NCI-H2029 treated with DMSO at 0.1 percent for 48 hours (cell line): ENCODE measurements around the gene HMGB4.

Experiments used
- DNase-seq: peaks from one replicate; lab custom pipeline; 2025; lab: John Stamatoyannopoulos, UW

The HMGB4 gene

GRCh38 chr1:33848205-33848937 is 15.5 kb upstream of the HMGB4 start:
- DNase-seq, result no peak

DNA sequence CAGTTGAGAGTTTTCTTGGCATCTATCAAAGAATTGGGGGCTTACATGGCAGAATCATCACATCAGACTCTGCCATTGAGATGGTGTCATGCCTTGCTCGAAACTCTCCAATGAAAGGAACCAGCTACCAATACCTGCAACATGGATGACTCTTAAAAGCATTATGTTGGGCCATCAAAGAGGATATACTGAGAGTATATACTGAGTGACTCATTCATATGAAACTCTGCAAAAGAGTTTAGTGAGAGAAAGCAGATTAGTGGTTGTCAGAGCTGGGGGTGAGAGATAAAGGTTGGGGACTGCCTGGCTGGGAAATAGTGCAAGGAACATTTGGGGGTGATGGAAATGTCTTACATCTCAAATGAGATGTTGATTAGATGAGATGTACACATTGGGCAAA is 14.7 kb upstream of the HMGB4 start:
- no peak for DNase-seq

DNA sequence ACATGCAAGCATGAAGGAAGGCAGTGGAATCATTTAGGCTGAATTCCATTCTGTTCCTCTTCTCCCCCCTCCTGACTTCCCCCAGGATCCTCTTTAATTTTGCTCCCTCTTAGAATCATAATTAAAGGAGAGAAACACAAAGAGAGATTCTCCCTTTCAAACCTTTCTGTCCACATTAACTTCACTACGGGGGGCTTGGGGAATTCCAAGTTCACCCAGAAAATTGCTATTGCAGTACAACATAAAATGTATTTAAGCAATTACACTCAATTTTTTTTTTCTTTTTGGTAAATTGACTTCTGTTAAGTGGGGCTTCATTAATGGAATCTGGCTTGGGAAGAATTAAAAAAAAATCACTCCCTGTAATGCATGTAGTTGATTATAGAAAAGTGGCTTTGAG is 13.4 kb upstream of the HMGB4 start:
- DNase-seq, result no peak

- no peak for DNase-seq
These were observed 11.2 kb upstream of the HMGB4 start for GRCh38 chr1:33852711-33853110.

DNA sequence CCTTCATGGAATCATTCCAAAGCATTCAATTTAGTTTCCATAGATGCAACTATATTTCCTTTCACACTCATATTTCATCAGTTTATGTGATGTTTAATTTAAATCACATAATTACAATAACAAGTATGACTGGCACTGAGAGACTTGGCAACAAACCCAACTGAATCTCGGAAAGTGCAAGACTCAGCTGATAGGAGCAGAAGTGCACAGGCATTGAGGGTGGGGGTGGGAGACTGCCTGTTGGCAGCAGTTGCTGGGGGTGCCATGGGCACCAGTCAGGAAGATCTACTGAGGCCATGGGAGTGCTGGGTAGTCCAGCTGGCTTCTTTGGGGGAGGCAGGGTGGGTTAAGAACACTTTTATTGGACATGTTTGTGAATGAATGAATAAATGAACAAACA is 10.4 kb upstream of the HMGB4 start:
- DNase-seq, result no peak

DNA sequence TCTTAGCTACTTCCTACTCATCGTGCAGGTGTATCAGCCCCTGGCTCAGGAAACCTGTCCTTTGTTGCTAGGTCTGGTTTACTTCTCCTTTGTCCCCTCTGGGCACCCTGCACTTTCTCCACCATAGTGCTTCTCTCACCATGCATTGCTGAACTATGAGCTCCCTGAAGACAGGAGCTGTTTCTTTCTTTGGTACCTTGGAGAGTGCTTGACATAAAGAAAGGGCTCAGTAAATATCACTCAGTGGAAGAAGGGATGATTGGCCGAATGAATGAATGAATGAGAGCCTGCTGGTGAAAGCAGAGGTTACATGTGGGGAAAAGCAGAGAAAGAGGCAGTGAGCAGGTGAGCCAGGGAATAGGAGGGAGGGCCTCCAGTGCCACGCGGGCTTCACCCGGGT is 9.8 kb upstream of the HMGB4 start:
- DNase-seq, result no peak

- DNase-seq, result no peak
These were observed 3.2 kb upstream of the HMGB4 start for GRCh38 chr1:33860671-33861070.

- peak; percentile 66 for DNase-seq
These were observed 846 bp downstream of the HMGB4 start for GRCh38 chr1:33864460-33865389.

DNA sequence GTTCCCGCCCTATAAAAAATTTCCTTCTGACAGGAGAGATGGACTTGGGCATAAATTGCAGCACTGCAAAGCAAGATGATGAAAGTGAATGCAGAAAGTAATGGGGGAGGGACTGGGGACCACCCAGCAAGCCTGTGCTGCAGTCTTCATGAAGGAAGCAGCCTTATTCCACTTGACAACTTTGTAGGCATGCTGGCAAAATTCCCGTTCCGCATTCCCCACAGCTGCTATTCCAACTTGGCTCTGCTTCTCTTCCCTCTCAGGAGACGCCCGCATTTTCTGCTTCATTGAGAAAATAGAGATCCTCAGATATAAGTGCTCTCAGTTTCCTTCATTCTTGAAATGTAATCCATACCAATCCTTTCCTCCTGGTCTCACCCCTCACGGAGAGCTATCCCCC is 2.4 kb downstream of the HMGB4 start:
- no peak for DNase-seq

- no peak for DNase-seq
These were observed 3.8 kb downstream of the HMGB4 start for GRCh38 chr1:33867684-33868083.

DNA sequence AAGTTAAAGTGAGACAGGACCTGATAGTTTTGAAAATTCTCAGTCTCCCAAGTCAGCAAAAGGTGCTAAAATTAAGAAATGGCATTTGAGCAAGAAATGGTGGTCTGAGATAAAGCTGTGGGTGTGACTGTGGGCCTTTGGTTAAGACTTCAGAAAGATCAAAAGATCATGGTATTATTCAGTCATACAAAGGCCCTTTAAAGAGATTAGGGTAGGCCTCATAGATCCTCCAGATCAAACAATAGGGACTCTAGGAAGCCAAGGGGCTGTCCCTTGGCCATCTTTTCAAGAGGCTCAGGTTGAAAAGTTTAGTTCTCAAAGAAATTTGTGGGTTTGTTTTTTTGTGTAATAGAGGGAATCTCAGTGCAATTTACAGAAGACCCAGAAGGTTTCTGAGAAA is 8.4 kb downstream of the HMGB4 start:
- no peak for DNase-seq

DNA sequence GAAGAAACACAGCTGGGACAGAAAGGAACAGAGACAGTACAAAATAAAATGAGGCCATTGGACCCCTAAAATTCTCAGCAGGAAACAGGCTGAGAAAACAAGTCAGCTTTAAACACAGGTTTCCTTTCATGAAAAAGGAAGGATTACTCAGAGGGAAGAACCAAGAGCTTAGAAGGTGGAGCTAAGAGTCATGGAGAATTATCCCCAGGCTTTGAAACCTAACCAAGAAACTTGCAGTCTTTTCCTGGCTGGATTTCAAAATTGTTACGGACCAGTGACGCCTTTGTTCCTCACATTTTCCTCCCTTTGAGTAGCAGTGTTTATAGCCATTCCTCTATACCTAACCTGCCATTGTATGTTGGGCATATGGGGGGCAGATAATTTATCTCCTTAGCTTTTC is 8.8 kb downstream of the HMGB4 start:
- no peak for DNase-seq

DNA sequence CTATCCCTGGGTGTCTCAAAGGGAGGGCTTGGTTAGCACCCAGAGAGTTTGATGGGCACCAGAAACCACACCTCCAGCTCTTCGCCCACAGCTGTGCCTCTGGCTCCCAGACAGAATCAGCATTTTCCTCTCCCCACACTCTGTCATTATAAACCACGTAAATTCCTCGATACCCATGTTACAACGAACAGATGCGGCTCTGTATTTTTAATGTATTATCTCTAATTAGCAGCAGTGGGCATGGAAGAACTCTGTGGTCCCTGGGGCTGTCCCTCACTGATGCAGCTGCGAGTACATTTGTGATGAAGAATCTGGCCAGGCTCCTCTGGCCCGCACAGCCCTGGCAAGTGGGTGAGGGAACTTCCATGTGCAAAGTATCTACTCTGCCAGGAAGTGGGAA is 10.8 kb downstream of the HMGB4 start:
- no peak for DNase-seq

DNA sequence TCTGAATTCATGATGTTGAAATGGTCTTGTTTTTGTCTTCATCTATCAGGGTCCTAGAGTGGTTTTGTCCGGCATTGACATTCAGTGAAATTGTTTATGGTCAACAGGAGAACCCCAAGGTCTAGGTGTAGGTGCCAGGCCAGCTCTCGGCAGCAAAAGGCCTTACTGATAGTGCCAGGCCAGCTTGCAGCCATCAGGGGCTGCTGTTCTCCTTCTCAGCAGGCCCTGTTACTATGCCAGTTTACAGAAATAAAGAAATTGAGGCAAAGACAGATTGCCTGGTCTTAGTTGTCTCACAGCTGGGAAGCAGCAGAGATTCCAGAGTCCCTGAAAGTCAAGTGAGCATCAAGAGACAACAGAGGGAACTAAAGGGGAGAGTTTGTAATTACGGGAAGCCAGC is 12.0 kb downstream of the HMGB4 start:
- DNase-seq, result no peak

DNA sequence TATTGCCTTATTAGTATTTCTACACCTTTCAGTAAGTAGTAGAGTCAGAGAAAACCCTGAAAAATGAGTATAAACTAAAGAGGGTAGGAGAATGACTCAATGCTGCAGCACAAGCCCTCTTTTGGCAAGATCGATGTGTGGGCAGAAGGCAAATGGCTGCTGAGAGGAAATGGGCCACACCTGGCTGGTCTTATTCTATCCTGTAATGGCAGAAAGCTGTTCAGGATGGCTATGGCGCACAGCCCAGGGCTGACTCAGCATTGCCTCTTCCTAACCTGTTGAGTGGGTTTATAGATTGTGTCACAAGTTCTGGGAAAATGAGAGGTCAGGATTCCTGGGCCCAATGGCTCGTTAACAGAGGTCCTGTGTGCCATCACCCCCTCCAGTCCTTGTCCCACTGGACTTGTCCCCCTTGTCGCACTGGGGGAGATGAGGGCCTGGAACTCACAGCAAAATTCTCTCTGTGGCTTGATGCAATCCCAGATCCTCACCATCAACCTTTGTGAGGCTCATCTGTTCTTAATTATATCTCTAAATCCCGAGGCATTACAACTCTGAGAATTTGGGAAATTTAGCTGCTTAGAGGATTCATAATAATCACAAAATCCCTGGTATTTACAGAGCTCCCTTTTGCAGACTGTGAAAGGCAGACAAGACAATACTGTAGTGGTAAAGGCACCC is 13.2 kb downstream of the HMGB4 start:
- peak; percentile 18 for DNase-seq

DNA sequence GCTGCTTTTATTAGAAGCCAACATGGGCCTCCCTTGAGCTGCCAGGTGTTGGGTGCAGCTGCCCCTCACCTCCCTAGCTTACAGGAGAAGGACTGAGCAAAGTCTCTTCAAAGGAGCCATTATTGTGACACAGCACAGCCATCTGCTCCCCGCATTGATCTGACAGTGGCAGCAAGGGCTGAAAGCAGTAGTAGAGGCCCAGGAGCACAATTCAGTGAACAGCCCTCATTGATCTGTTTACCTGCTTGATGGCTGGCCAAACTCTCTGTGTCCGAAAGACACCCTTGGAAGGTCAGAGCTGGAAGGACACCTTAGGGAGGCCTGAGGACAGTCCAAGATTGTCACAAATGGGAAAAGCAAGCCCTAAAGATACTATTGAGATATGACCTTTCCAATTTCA is 14.5 kb downstream of the HMGB4 start:
- no peak for DNase-seq

DNA sequence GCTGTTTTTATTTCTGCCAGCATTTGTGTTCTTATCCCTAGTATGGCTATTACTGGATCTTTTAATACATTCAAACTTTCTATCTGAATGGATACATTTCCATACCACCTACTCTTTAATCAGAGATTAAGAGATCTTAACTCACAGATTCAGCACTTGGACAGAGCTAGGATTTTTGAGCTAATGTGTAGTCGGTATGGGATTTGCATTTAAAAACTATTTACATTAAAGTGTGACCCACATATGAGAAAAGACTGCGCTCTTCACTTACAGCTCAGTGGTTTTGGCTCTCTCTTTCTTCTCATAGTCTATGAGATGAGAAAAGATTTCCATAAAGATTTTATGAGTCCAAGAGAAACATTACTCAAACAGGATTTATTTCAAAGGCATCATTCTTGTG is 16.4 kb downstream of the HMGB4 start:
- DNase-seq, result no peak

DNA sequence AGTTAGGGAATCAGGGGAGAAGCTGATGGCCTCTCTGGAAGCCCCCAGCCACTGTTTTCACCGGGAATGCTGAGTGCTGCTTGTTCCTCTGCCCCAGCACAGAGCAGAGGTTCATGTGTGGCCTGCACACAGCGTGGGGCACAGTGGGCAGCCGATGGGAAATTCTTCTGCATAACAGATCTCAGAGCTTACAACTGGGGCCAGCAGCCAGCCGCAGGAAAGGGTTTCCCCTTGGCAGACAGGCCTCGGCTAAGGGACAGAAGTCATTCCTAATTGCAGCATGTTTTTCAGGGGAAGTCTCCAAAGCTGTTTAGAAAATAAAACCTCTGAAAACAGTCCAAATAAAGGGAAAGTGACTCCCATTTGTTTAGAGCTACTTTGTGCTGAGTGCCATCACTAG is 22.6 kb downstream of the HMGB4 start:
- DNase-seq, result no peak

GRCh38 chr1:33893147-33893830 is 29.4 kb downstream of the HMGB4 start:
- DNase-seq, result no peak

GRCh38 chr1:33895396-33895795 is 31.5 kb downstream of the HMGB4 start:
- DNase-seq, result no peak

GRCh38 chr1:33895976-33896375 is 32.1 kb downstream of the HMGB4 start:
- no peak for DNase-seq

- DNase-seq, result no peak
These were observed 33.3 kb downstream of the HMGB4 start for GRCh38 chr1:33897092-33897725.
